IPS-11a (cell line): Measurements from ENCODE around the gene IL34.
"Not testable (repeated sequence)": the region's sequence is repeated elsewhere in the genome, so short reads cannot be mapped to it uniquely, and the experiment has no call there.

ENCODE experiments used
- H3K4me3 ChIP-seq: one replicate; pipeline ENCODE4 v1.5.1; 2013; ENCODE audit warnings: low read depth, low read length, control low read depth

IL34 gene

DNA sequence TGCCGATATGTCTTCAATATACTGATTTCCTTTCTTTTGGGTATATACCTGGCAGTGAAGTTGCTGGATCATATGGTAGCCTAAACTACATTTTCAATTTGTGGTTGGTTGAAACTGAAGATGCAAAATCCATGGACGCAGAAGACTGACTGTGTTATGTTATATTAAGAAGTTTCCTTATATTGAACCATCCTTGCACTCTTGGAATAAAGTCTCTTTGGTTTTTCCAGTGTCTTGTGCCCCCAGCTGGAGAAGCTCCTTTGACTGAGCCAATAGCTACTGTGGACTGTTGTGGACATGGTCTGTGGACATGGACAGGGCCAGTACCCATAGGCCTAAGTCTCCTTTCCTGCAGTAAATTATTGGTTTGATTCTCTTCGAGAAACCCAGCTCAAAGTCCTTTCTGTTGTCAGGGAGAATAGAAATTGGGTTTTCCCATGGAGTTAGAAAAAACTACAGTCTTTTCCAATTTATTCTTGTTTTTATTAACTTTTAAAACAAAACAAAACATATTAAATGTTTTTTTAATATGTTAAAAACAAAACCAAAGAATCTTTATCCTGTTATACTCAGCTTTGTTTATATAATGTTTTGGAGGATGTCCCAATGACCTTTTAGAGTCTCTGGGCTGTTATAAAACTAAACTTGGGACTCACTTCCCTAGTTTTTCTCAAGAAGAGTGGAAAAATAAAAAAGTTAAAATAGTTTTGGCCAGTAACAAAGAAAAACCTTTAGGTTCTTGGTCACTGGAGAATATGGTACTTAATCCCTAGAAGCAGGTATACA lies 15.2 kb upstream of the IL34 start:
- no peak overlapping the region for H3K4me3 ChIP-seq

GRCh38 chr16:70632273-70632672 lies 14.1 kb upstream of the IL34 start:
- no peak overlapping the region for H3K4me3 ChIP-seq

GRCh38 chr16:70633617-70634016 lies 12.7 kb upstream of the IL34 start:
- H3K4me3 ChIP-seq: not testable (repeated sequence)

DNA sequence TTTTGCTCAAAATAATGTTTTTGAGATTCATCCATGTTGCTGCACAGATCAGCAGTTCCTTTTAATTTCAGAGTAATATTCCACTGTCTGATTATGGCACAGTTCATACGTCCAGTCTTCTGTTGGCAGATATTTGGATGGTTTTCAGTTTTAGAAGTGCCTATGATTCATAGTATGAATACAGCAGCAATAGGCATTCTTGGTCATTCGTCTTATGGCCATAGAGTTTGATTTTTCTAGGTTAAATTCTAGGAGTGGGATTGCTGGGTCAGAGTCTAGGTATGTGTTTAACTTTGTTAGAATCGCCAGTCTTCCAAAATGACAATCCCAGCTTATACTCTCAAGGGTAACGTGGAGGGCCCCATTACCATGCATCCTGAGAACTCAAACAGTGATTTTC lies 11.5 kb upstream of the IL34 start:
- H3K4me3 ChIP-seq: no peak overlapping the region

- H3K4me3 ChIP-seq: no peak overlapping the region
These were observed 10.9 kb upstream of the IL34 start for GRCh38 chr16:70635336-70636016.

DNA sequence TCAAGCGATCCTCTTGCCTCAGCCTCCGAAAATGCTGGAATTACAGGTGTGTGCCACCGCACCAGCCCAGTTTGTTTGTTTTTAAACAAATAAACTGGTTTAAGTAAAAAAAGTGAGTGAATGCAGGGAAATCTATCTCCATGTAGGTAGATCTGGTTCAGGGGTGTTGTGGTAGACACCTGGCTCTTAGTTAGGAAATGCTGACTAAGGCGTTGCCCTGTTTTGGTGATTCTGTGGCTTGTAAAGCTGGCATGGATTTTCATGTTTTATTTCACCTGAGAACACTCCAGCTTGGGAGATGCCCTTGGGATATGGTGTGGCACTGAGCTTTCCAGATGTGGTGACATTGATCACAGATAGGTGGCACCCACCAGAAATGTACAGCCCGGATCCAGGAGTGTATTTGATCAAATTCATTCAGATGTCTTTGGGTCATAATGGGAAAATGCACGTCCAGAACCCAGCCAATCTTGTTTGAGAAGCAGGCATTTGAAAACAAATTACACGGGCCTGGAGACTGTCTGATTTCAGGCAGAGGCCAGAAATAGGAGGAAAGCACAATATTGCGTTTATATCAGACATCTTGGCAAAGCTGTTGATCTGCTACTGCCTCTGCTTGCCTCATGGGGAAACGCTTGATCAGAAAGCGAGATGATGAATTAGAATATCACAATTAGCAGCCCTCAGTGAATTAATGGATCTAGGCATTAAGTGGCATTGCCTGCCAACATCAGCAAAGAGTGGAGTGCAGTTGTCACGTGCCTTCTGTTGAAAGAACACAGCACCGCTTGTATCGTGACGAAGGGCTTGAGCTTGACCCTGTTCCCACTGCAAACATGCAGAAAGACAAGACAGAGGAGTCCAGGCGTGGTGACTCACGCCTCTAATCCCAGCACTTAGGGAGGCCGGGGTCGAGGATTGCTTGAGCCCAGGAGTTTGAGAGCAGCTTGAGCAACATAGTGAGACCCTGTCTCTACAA lies 7.3 kb upstream of the IL34 start:
- no peak overlapping the region for H3K4me3 ChIP-seq

DNA sequence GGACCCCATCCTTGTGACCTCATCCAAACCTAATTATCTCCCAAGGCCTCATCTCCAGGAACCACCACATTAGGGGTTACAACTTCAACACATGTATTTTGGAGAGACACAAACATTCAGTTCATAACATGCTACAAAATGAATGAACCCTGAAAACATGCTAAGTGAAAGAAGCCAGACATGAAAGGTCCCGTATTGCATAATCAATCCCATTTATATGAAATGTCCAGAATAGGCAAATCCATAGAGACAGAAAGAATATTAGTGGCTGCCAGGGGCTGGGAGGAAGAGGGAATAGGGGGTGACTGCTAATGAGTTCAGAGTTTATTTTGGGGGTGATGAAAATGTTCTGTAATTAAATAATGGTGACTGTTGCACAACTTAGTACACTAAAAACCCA lies 3.7 kb upstream of the IL34 start:
- no peak overlapping the region for H3K4me3 ChIP-seq

DNA sequence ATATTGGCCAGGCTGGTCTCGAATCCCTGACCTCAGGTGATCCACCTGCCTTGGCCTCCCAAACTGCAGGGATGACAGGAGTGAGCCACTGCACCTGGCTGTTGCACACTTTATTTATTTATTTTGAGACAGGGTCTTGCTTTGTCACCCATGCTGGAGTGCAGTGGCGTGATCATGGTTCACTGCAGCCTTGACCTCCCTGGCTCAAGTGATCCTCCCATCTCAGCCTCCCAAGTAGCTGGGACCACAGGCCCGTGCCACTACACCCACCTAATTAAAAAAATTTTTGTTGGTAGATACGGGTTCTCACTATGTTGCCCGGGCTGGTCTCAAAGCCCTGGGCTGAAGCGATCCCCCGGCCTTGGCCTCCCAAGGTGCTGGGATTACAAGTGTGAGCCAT lies 3.1 kb upstream of the IL34 start:
- not testable (repeated sequence) for H3K4me3 ChIP-seq

DNA sequence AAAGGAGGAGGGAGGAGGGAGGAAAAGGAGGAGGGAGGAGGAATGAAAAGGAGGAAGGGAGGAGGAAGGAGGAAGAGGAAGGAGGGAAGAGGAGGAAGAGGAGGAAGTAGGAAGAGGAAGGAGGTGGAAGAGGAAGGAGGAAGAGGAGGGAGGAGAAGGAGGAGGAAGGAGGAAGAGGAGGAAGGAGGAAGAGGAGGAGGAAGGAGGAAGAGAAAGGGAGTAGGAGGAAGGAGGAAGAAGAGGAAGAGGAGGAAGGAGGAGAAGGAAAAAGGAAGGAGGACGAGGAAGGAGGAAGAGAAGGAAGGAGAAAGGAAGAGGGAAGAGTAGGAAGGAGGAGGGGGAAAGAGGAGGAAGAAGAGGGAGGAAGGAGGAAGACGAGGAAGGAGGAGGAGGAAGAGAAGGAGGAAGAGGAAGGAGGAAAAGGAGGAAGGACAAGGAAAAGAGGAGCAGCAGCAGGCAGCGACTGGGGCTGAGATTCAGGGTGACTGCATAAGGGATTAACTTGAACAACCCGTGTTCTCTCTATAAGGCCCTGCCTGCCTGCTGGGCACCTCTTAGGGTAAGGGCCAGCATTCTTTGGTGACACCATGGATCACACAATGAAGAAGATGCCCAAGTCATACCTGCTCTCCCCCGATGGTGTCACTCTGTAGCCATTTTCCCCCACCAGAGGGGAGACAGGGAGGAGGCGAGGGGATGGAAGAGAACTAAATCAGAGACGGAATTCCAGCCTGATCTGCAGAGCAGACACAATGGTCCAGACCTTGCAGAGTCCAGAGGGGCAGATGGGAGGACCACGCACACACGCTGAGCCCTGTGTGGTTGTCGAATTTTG lies 1.4 kb upstream of the IL34 start:
- no peak overlapping the region for H3K4me3 ChIP-seq

DNA sequence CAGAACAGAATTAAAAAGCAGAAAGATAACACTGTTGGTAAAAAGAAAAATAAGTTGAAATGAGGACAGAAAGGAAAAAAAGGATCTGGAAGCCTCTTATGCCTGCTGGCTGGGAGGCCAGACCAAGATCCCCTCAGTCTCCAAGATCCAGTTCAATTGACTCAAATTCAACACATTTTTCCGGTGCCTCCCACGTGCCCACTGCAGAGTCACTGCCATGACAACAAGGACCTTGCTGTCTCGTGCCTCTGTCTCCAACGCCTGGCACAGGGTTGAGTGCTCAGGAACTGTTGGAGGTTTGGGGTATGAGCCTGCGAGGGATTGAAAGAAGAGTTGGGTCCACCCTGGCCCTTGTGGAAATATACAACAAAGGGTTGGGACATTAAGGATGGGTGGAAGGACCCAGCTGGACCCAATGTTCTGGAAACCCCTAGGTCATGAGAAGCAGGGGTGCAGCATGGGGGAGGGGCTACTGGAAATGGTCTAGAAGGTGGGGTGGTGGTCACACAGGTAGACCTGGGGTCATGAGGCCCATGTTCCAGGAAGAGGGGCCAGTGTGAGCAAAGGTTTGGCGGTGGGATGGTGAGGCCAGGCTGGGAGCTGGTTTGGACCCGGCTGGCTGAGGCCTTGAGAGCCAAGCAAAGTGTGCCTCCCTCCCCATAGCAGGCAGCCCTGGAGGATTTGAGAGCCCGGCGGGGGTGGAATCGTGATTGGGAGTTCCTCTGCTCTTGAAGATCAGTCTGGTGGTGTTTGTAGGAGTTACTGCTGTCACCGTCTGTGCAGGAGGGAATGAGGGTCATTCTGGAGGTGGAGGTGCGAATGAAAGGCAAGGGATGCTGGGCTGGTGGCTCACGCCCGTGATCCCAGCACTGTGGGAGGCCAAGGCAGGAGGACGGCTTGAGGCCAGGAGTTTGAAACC lies 1.3 kb downstream of the IL34 start:
- no peak overlapping the region for H3K4me3 ChIP-seq

DNA sequence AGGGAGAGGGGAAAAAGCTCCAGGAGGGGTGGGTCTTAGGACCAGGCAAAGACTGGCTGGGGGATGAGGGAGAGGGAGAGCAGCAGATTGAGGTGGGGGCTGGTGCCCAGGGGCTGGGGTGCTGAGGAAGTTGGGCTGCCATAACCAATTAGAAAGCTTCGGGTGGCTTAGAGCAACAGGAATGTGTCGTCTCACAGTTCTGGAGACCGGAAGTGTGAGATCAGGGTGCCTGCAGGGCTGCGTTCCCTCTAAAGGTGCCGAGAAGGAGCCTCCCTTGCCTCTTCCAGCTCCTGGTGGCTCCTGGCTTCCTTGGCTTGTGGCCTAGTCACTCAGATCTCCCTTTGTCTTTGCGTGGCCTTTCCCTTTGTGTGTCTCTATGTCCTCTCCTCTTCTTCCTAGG lies 2.2 kb downstream of the IL34 start:
- no peak overlapping the region for H3K4me3 ChIP-seq

- no peak overlapping the region for H3K4me3 ChIP-seq
These were observed 2.9 kb downstream of the IL34 start for GRCh38 chr16:70649300-70649699.

DNA sequence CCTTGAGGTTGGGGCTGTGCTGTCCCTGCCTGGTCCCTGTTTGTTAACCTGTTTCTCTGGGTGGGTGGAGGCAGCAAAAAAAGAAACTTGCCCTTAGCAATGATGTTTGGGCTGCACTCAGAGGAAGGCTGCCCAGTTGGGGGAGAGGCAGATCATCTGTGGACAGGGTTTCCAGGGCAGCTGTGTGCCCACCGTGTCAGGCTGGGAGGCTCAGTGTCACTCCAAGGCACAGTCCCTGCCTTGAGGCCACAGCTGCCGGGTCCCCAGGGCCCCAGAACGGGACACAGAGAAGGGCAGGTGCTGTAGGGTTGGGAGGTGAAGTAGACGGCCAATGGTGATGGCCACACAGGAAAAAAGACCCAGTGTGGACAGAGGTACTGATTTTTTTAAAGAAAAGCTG lies 3.9 kb downstream of the IL34 start:
- no peak overlapping the region for H3K4me3 ChIP-seq

DNA sequence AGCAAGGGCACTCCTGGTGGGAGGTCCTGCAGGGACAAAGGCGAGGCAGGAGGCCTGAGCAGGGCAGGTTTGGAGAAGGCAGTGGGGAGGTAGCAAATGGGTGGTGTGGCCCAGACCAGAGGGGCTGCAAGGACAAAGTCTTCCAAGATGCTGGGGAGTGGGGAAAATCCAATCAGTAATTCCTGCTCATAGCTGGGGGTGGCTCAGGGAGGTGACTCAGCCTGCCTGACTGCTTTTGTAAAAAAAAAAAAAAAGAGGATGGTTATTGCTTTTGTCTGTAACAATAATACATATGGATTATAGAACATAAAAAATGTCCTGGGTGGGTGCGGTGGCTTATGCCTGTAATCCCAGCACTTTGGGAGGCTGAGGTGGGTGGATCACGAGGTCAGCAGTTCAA lies 5.2 kb downstream of the IL34 start:
- no peak overlapping the region for H3K4me3 ChIP-seq

- H3K4me3 ChIP-seq: no peak overlapping the region
These were observed 6.0 kb downstream of the IL34 start for GRCh38 chr16:70652322-70652721.

DNA sequence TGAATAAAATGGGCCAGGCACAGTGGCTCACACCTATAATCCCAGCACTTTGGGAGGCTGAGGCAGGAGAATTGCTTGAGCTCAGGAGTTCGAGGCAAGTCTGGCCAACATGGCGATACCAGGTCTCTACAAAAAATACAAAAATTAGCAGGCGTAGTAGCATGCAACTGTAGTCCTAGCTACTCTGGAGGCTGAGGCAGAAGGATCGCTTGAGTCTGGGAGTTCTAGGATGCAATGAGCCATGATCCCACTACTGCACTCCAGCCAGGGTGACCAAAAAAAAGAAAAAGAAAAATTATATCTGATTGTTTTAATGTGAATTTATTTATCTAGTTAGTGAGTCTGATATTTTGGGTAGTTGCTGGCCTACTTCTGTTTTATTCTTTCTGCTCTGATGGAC lies 7.0 kb downstream of the IL34 start:
- no peak overlapping the region for H3K4me3 ChIP-seq

- no peak overlapping the region for H3K4me3 ChIP-seq
These were observed 7.7 kb downstream of the IL34 start for GRCh38 chr16:70653809-70654771.

- no peak overlapping the region for H3K4me3 ChIP-seq
These were observed 9.8 kb downstream of the IL34 start for GRCh38 chr16:70656065-70656711.
